Hepatocyte (in vitro differentiated cells): Measurements from ENCODE around the gene HOXC6. TPM values are rescaled to one million over a fixed set of nuclear protein-coding genes. Genes with fewer than 3 reads are reported as not detected.

ENCODE experiments used
- DNase-seq: peaks from one replicate; pipeline ENCODE4 v3.0.0-alpha.2; 2016; ENCODE audit warnings: low spot score
- H2AFZ ChIP-seq: fragments of 200-600 bp; sonication (generic); 2 replicates; pipeline ENCODE4 v1.6.0; 2016; ENCODE audit warnings: antibody characterized with exemption, mild to moderate bottlenecking
- H3K27ac ChIP-seq: fragments of 200-600 bp; sonication (generic); 2 replicates; pipeline ENCODE4 v1.5.1; 2016; ENCODE audit warnings: mild to moderate bottlenecking
- H3K27me3 ChIP-seq: fragments of 200-600 bp; sonication (generic); 2 replicates; pipeline ENCODE4 v1.6.1; 2016
- H3K36me3 ChIP-seq: fragments of 200-600 bp; sonication (generic); replicated peaks from 2 replicates; pipeline ENCODE4 v1.5.1; 2016; ENCODE audit warnings: low read depth; ENCODE audit not compliant: insufficient read depth
- H3K4me1 ChIP-seq: fragments of 200-600 bp; sonication (generic); 2 replicates; pipeline ENCODE4 v1.5.1; 2016; ENCODE audit warnings: mild to moderate bottlenecking, moderate library complexity; ENCODE audit not compliant: insufficient read depth
- H3K4me2 ChIP-seq: fragments of 200-600 bp; sonication (generic); 2 replicates; pipeline ENCODE4 v1.6.0; 2016
- H3K4me3 ChIP-seq: fragments of 200-600 bp; sonication (generic); 2 replicates; pipeline ENCODE4 v1.5.1; 2016; ENCODE audit warnings: mild to moderate bottlenecking
- H3K79me2 ChIP-seq: fragments of 200-600 bp; sonication (generic); 2 replicates; pipeline ENCODE4 v1.6.0; 2017; ENCODE audit warnings: mild to moderate bottlenecking
- H3K9me2 ChIP-seq: fragments of 200-600 bp; sonication (generic); replicated peaks from 2 replicates; pipeline ENCODE4 v1.6.0; 2017; ENCODE audit warnings: mild to moderate bottlenecking; ENCODE audit not compliant: insufficient read depth
- H3K9me3 ChIP-seq: fragments of 200-600 bp; sonication (generic); 2 replicates; pipeline ENCODE4 v1.5.1; 2016; ENCODE audit warnings: low read depth, mild to moderate bottlenecking
- H4K20me1 ChIP-seq: fragments of 200-600 bp; sonication (generic); 2 replicates; pipeline ENCODE4 v1.6.0; 2016; ENCODE audit warnings: mild to moderate bottlenecking; ENCODE audit not compliant: insufficient read depth, poor library complexity, severe bottlenecking
- CTCF ChIP-seq: fragments of 200-600 bp; sonication (generic); IDR thresholded peaks from 2 replicates; pipeline ENCODE4 v1.5.1; 2016; ENCODE audit warnings: antibody characterized with exemption, mild to moderate bottlenecking; ENCODE audit not compliant: poor library complexity
- EZH2 ChIP-seq: fragments of 200-600 bp; sonication (generic); IDR thresholded peaks from 2 replicates; pipeline ENCODE4 v1.6.1; 2016; ENCODE audit warnings: antibody characterized with exemption, mild to moderate bottlenecking, borderline replicate concordance
- EZH2phosphoT487 ChIP-seq: fragments of 200-600 bp; sonication (generic); IDR thresholded peaks from one replicate; pipeline ENCODE4 v1.6.1; 2018; ENCODE audit warnings: antibody characterized with exemption, mild to moderate bottlenecking, low read depth, moderate library complexity; ENCODE audit not compliant: unreplicated experiment, severe bottlenecking
- WGBS: methylation state at CpG from one replicate; pipeline ENCODE4 v1.1.6; 2016; ENCODE audit warnings: low lambda C conversion rate; ENCODE audit errors: missing lambda C conversion rate; 5-methylcytosine and 5-hydroxymethylcytosine counted together
- polyA plus RNA-seq: library from polyadenylated mRNA; unstranded; fragments of >200 nt; fragmentation: Nextera tagmentation; extraction: Ambion mirVana; gene quantifications from 2 replicates; pipeline ENCODE4 v1.2.1, GENCODE V29; 2016
- total RNA-seq: library from RNA; depleted of rRNA; stranded (reverse); fragments of >200 nt; gene quantifications from 2 replicates; pipeline ENCODE4 v1.2.3, GENCODE V29; 2014

HOXC6 gene
- total and polyA plus RNA-seq, 2 experiments from 2014 or later, result 4.5 to 11.1 TPM

DNA sequence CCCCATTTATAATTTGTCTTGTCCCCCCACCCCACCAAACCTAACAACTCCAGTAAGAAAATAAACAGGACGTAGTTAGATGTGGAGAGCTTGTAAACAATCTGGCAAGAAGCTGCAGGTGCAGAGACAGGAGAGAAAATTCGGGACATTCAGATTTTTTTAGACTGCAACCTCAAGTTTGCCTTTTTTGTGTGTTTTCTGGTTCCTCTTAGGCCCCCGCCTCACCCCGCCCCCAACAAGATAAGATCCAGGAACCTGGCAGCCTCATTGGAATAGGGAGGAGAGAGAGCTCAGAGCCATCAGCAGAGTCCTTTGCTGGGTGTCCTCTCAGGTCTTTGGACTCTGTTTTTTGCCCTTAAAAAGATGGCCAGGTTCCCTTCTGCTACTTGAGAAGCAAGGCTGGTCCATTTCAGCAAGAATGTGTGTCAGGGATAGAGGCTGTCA is 40.4 kb upstream of the HOXC6 start:
- H4K20me1 ChIP-seq, result no peaks in the 10 kb centered on the region
- H3K27ac ChIP-seq, result no peak overlapping the region
- H3K4me2 ChIP-seq, result no peak overlapping the region
- H2AFZ ChIP-seq, result no peak overlapping the region
- H3K27me3 ChIP-seq, result peaks cover 94% of the 10 kb centered on the region
- peaks cover 14% of the 10 kb centered on the region for H3K4me1 ChIP-seq
- no peaks in the 10 kb centered on the region for H3K79me2 ChIP-seq
- TF ChIP-seq EZH2phosphoT487 (no peak), CTCF (no peak)
- H3K36me3 ChIP-seq, result no peaks in the 10 kb centered on the region
- H3K9me2 ChIP-seq, result no peaks in the 10 kb centered on the region
- 19% methylated on average over 4 of the region's 4 CpGs for WGBS
- no peaks in the 10 kb centered on the region for H3K9me3 ChIP-seq
- DNase-seq, result no peak
- H3K4me3 ChIP-seq, result no peak overlapping the region

DNA sequence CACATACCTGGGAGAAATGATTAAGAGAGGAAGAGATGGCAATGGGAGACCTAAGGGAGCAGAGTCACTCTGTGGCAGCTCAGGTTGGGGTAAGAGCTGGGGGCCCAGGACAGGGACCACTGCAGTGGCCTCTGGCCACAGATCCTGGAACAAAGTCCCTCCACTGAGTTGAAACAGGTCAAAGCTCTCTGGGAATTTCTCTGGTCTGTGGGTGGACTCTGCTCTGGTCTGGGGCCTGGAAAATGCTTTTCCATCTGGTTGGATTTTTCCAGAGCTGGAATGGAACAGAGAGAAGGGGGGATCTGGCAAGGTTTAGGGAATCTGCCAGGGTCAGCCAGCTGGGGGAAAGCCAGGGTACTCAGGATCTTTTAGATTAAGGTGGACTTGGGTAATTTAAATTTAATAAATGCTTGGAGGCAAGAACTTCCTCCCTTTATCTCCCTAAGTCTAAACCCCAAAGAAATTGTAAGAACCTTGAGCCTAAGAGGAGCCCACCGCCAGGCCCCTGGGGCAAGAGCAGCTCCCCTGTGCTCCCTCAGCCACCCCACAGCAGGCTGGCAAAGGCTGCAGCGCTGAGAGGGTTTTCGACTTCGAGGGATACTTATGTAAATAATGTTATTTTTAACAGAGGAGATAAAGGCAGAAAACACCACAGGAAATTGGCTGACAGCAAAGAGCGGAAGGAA is 39.6 kb upstream of the HOXC6 start:
- no peak for TF ChIP-seq CTCF
- TF ChIP-seq EZH2phosphoT487, result no peak
- no peak for TF ChIP-seq EZH2
- H3K9me3 ChIP-seq, result no peaks in the 10 kb centered on the region
- peak overlapping the region; percentile 61 for H3K4me2 ChIP-seq
- no peak overlapping the region for H2AFZ ChIP-seq
- H3K27ac ChIP-seq, result no peak overlapping the region
- H3K36me3 ChIP-seq, result no peaks in the 10 kb centered on the region
- H3K4me3 ChIP-seq, result no peak overlapping the region
- no peaks in the 10 kb centered on the region for H3K79me2 ChIP-seq
- WGBS, result 11% methylated on average over 5 of the region's 5 CpGs
- no peak for DNase-seq
- H3K4me1 ChIP-seq, result peaks cover 14% of the 10 kb centered on the region
- H3K9me2 ChIP-seq, result no peaks in the 10 kb centered on the region
- peaks cover 94% of the 10 kb centered on the region for H3K27me3 ChIP-seq
- no peaks in the 10 kb centered on the region for H4K20me1 ChIP-seq

- Histone ChIP-seq H2AFZ (no peak overlapping the region), H3K9me3 (no peaks in the 10 kb centered on the region), H3K27me3 (peaks cover 94% of the 10 kb centered on the region), H3K36me3 (no peaks in the 10 kb centered on the region), H3K4me1 (peaks cover 19% of the 10 kb centered on the region), H3K4me2 (peak overlapping the region; percentile 61), H3K4me3 (no peak overlapping the region), H3K27ac (no peak overlapping the region), H4K20me1 (no peaks in the 10 kb centered on the region), H3K79me2 (no peaks in the 10 kb centered on the region), H3K9me2 (no peaks in the 10 kb centered on the region)
- TF ChIP-seq EZH2phosphoT487, result no peak
- peak; percentile 52 for TF ChIP-seq CTCF
- peak; percentile 74 for DNase-seq
- 17% methylated on average over 28 of the region's 28 CpGs for WGBS
Observed at GRCh38 chr12:53989227-53990113, 38.8 kb upstream of the HOXC6 start.
